ENCODE data around the gene ANP32A. TPM values are rescaled to one million over a fixed set of nuclear protein-coding genes. Genes with fewer than 3 reads are reported as not detected.

The ANP32A gene
- total RNA-seq, 2 experiments from 2014 or later, result 219 to 286 TPM

- H3K4me3 Mint-ChIP-seq, result peak overlapping the region; percentile 20
- ChIA-PET CTCF (interaction anchor here (1.2 to 1.7 kb wide), 3 partner anchors 12 to 481 kb away, joined by 3 read pairs; no protein-coding TSS in a partner anchor), POLR2A (no interaction called here)
- peak; percentile 67 for DNase-seq
- peaks cover 21% of the 10 kb centered on the region for H3K36me3 Mint-ChIP-seq (ENCODE audit: low read depth)
- H3K4me1 Mint-ChIP-seq, result peaks cover 83% of the 10 kb centered on the region
- H3K27ac Mint-ChIP-seq, result peak overlapping the region; percentile 81
- no peaks in the 10 kb centered on the region for H3K27me3 Mint-ChIP-seq
- H3K9me3 Mint-ChIP-seq, result no peaks in the 10 kb centered on the region
These were observed 29.0 kb downstream of the ANP32A start for GRCh38 chr15:68791431-68792283.

GRCh38 chr15:68790910-68791309, 29.8 kb downstream of the ANP32A start:
- no peaks in the 10 kb centered on the region for H3K9me3 Mint-ChIP-seq
- H3K27ac Mint-ChIP-seq, result peak overlapping the region; percentile 81
- CTCF ChIA-PET, result interaction anchor here (1.2 to 1.7 kb wide), 3 partner anchors 11 to 480 kb away, joined by 3 read pairs; no protein-coding TSS in a partner anchor
- no peak for DNase-seq
- peaks cover 78% of the 10 kb centered on the region for H3K4me1 Mint-ChIP-seq
- POLR2A ChIA-PET, result no interaction called here
- no peak overlapping the region for H3K4me3 Mint-ChIP-seq
- no peaks in the 10 kb centered on the region for H3K27me3 Mint-ChIP-seq
- H3K36me3 Mint-ChIP-seq (ENCODE audit: low read depth), result peaks cover 25% of the 10 kb centered on the region

- Mint-ChIP-seq H3K36me3 (ENCODE audit: low read depth) (peaks cover 25% of the 10 kb centered on the region), H3K27me3 (no peaks in the 10 kb centered on the region), H3K9me3 (no peaks in the 10 kb centered on the region), H3K4me3 (no peak overlapping the region), H3K27ac (no peak overlapping the region), H3K4me1 (peaks cover 77% of the 10 kb centered on the region)
- ChIA-PET POLR2A (no interaction called here), CTCF (interaction anchor here (1.5 kb wide), 1 partner anchor 27 kb away, joined by 3 read pairs; no protein-coding TSS in a partner anchor)
- DNase-seq, result no peak
These were observed 30.5 kb downstream of the ANP32A start for GRCh38 chr15:68790242-68790575.

DNA sequence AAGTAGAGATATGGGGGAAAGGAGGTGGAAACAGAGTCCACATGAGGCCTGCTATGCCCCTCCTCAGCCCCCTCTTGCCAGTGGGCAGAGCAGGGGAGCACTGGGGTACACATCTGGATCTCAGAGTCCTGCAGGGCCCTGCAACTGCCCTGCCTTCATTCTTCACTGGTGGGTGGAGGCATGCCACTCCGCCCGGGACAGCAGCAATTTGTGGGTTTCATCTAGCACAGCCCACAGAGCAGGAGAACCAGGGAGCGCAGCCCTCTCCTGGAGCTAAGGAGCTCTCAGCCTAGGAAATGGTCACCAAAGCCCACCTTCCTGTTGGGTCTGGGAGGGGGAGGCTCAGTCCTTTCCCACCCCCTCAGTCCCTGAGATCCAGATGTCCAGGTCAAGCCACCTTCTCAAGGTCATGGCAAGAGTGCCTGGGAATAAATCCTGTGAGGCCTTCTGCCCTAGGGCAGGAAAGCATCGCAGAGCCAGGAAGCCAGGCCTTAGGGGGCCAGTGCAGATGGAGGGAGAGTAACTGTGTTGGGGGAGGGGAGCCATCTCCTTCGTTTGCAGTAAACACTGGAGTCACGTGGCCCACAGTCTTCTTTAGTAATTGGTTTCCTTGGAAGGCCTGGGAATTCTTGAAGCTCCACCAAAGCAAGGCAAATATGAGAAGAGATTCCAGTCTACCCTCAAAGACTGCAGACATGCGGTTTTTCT, 31.0 kb downstream of the ANP32A start:
- CTCF ChIA-PET, result no interaction called here
- Mint-ChIP-seq H3K4me3 (no peak overlapping the region), H3K4me1 (peaks cover 74% of the 10 kb centered on the region), H3K9me3 (no peaks in the 10 kb centered on the region), H3K36me3 (ENCODE audit: low read depth) (peaks cover 24% of the 10 kb centered on the region), H3K27me3 (no peaks in the 10 kb centered on the region), H3K27ac (peak overlapping the region; percentile 62)
- POLR2A ChIA-PET, result no interaction called here
- no peak for DNase-seq

DNA sequence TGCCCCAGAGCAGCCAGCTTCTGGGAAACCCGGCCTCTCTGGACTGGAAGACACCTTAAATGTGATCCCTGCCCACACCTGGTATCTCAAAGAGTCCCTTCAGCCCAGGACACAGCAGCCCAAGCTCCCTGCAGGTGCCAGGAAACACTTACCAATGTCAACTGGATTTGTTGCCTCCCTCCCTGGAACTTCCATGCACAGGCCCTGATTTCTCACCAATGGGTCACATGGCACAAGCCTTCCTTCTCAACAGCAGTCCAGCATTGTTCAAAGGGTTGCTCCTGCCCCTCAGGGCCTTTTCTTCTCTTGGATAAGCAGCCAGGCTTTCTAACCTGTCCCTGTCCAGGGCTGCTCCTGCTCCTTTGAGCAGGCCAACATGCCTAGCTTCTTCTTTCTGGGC, 31.6 kb downstream of the ANP32A start:
- H3K27ac Mint-ChIP-seq, result peak overlapping the region; percentile 62
- ChIA-PET POLR2A (no interaction called here), CTCF (interaction anchor here (0.8 to 1.4 kb wide), 2 partner anchors 11 to 87 kb away, joined by 3 to 4 read pairs; no protein-coding TSS in a partner anchor)

DNA sequence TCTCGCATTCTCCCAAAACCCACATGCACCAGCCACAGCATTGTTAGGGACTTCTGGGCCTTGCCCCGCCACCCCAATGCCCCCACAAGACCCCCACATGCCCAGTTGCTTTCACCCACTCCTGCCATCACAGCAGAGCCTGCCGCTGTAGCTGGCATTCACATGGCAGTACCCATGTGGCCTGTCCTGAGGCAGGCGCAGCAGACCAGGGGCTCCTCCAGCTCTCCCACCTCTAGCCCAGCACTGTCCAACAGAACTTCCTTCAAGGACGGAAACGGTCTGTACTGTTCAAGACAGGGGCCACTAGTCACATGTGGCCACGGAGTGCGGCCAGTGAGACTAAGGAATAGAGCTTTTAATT, 32.5 kb downstream of the ANP32A start:
- Mint-ChIP-seq H3K27ac (no peak overlapping the region), H3K4me3 (no peak overlapping the region), H3K9me3 (no peaks in the 10 kb centered on the region), H3K4me1 (peaks cover 68% of the 10 kb centered on the region), H3K27me3 (no peaks in the 10 kb centered on the region), H3K36me3 (ENCODE audit: low read depth) (peaks cover 26% of the 10 kb centered on the region)
- ChIA-PET POLR2A (interaction anchor here (0.6 kb wide), 1 partner anchor 30 kb away, joined by 3 read pairs; no protein-coding TSS in a partner anchor), CTCF (interaction anchor here (0.8 to 1.4 kb wide), 3 partner anchors 10 to 88 kb away, joined by 3 to 4 read pairs (median 3); no protein-coding TSS in a partner anchor)
- no peak for DNase-seq

More for the DNA sequence above, 31.6 kb downstream of the ANP32A start:
- DNase-seq, result no peak
- H3K4me1 Mint-ChIP-seq, result peaks cover 70% of the 10 kb centered on the region
- no peak overlapping the region for H3K4me3 Mint-ChIP-seq
- peaks cover 24% of the 10 kb centered on the region for H3K36me3 Mint-ChIP-seq (ENCODE audit: low read depth)
- H3K9me3 Mint-ChIP-seq, result no peaks in the 10 kb centered on the region
- H3K27me3 Mint-ChIP-seq, result no peaks in the 10 kb centered on the region

DNA sequence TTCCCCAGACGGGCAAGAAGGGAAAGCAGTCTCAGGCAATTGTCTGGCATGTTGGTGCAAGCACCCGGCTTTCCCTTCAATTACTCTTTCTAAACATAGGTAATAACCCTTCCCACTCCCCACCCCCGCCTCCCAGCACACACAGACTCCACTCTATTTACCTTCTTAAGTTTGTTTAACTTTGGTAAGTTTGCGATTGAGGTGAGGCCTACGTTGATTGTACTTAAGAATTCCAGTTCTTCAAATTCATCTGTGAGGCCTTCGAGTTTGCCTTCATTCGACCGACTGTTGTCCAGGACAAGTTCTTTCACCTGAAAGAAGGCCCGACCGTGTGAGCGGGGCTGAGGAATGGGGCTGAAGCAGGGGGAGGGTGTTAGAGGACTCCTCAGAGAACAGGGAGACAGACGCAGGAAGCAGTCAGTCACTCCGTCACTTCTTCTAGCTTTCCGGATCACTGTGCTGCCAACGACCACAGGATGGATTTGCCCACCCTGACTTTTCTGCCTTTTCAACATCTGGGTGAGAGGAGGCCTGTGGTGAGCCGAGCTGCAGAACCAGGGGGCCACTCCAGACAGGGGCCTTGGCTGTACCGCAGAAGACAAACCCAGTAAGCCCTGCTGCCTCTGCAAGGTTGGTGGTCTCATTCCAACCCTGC, 33.0 kb downstream of the ANP32A start:
- Mint-ChIP-seq H3K36me3 (ENCODE audit: low read depth) (peaks cover 26% of the 10 kb centered on the region), H3K9me3 (no peaks in the 10 kb centered on the region), H3K27ac (peak overlapping the region; percentile 50), H3K4me1 (peaks cover 68% of the 10 kb centered on the region), H3K27me3 (no peaks in the 10 kb centered on the region), H3K4me3 (no peak overlapping the region)
- ChIA-PET CTCF (interaction anchor here (1.1 to 1.4 kb wide), 3 partner anchors 17 to 88 kb away, joined by 3 to 4 read pairs (median 4); no protein-coding TSS in a partner anchor), POLR2A (interaction anchor here (0.6 kb wide), 1 partner anchor 30 kb away, joined by 3 read pairs; no protein-coding TSS in a partner anchor)
- no peak for DNase-seq

GRCh38 chr15:68786753-68787152, 33.9 kb downstream of the ANP32A start:
- H3K27me3 Mint-ChIP-seq, result no peaks in the 10 kb centered on the region
- CTCF ChIA-PET, result interaction anchor here (0.6 to 2.1 kb wide), 4 partner anchors 8 to 146 kb away, joined by 3 to 5 read pairs (median 4); no protein-coding TSS in a partner anchor
- no peaks in the 10 kb centered on the region for H3K9me3 Mint-ChIP-seq
- no peak for DNase-seq
- peaks cover 68% of the 10 kb centered on the region for H3K4me1 Mint-ChIP-seq
- POLR2A ChIA-PET, result no interaction called here
- no peak overlapping the region for H3K27ac Mint-ChIP-seq
- no peak overlapping the region for H3K4me3 Mint-ChIP-seq
- peaks cover 34% of the 10 kb centered on the region for H3K36me3 Mint-ChIP-seq (ENCODE audit: low read depth)

DNA sequence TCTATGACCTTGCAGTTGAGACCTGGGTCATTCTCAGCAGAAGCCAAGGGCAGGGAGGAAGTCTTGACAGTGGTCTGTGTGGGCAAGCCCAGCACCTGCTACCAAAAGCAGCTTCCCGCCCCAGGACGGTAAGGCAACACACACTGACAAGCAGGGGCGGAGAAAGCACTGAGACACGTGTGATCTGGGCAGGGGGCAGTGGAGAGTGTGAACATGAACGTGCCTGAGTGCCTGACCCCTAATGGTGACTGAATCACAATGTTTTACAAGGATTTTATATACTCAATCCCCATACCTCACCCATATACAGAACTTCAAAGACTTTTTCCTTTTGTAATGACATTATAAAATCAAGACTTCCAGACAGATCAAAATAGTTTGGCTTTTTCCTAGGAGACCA, 35.2 kb downstream of the ANP32A start:
- DNase-seq, result no peak
- H3K27me3 Mint-ChIP-seq, result no peaks in the 10 kb centered on the region
- peaks cover 41% of the 10 kb centered on the region for H3K36me3 Mint-ChIP-seq (ENCODE audit: low read depth)
- ChIA-PET CTCF (interaction anchor here (1.0 to 2.1 kb wide), 5 partner anchors 8 to 43 kb away, joined by 3 to 5 read pairs (median 3); no protein-coding TSS in a partner anchor), POLR2A (no interaction called here)
- peak overlapping the region; percentile 48 for H3K27ac Mint-ChIP-seq
- H3K4me3 Mint-ChIP-seq, result no peak overlapping the region
- no peaks in the 10 kb centered on the region for H3K9me3 Mint-ChIP-seq
- H3K4me1 Mint-ChIP-seq, result peaks cover 63% of the 10 kb centered on the region

GRCh38 chr15:68784206-68784605, 36.5 kb downstream of the ANP32A start:
- H3K36me3 Mint-ChIP-seq (ENCODE audit: low read depth), result peaks cover 52% of the 10 kb centered on the region
- ChIA-PET CTCF (interaction anchor here (0.9 to 1.6 kb wide), 3 partner anchors 50 to 93 kb away, joined by 3 to 4 read pairs (median 3); no protein-coding TSS in a partner anchor), POLR2A (no interaction called here)
- H3K4me3 Mint-ChIP-seq, result no peak overlapping the region
- peaks cover 49% of the 10 kb centered on the region for H3K4me1 Mint-ChIP-seq
- H3K9me3 Mint-ChIP-seq, result no peaks in the 10 kb centered on the region
- H3K27ac Mint-ChIP-seq, result no peak overlapping the region
- H3K27me3 Mint-ChIP-seq, result no peaks in the 10 kb centered on the region
- DNase-seq, result no peak

DNA sequence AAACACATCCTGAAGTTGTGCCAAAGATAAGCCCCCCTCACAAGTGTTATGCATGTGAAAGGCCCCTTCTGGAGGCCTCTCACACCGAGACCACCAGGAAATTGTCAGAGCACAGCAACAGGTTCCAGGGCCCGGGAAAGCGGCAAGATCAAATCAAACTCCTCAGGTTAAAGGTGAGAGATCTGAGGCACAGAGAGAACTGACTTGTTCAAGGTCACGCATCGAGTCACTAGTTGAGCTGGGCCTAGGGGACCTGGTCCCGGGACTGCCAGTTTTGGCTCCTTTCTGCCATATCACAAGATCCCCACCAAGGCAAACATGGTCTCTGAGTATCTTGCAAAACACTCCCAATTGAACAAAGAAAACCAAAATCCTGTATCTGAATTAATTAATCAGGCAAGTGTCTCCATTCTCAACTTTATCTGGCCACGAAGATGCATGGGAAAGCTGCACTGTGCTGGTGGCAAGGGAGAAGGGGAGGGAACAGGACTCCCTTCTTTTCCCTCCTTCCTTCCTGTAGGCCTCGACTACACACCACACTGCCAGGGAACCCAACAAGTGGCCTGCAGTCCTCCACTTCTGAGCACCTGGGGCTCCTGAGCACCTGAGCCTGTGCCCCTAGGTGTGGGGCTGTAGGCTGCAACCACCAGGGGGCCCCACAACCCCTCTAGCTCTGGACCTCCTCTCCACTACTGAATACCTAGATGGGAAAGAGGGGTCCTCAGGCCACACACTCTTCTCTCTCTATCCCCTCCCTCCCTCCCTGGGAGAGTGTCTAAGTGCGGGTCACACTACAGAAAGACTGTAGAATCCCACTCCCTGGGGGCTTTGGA, 37.3 kb downstream of the ANP32A start:
- Mint-ChIP-seq H3K27ac (peak overlapping the region; percentile 38), H3K27me3 (no peaks in the 10 kb centered on the region), H3K4me3 (no peak overlapping the region), H3K4me1 (peaks cover 48% of the 10 kb centered on the region), H3K9me3 (no peaks in the 10 kb centered on the region), H3K36me3 (ENCODE audit: low read depth) (peaks cover 58% of the 10 kb centered on the region)
- DNase-seq, result peak; percentile 67
- CTCF ChIA-PET, result interaction anchor here (0.9 to 1.6 kb wide), 4 partner anchors 12 to 93 kb away, joined by 3 to 4 read pairs (median 3); no protein-coding TSS in a partner anchor
- POLR2A ChIA-PET, result no interaction called here

Data from activated CD4-positive, alpha-beta T cell treated with anti-CD3 and anti-CD28 coated beads, Interleukin-2, amount 10 ng/mL, durations not matched to agents 7 days and 5 days (primary cell).